GM18511 (cell line): ENCODE data around the gene TRAP1.

Source experiments
- ATAC-seq: cut with Tn5 transposase; IDR thresholded peaks from one replicate; pipeline ENCODE4 v1.9.1; 2021; ENCODE audit warnings: mild to moderate bottlenecking, moderate library complexity; ENCODE audit not compliant: unreplicated experiment

Gene TRAP1

DNA sequence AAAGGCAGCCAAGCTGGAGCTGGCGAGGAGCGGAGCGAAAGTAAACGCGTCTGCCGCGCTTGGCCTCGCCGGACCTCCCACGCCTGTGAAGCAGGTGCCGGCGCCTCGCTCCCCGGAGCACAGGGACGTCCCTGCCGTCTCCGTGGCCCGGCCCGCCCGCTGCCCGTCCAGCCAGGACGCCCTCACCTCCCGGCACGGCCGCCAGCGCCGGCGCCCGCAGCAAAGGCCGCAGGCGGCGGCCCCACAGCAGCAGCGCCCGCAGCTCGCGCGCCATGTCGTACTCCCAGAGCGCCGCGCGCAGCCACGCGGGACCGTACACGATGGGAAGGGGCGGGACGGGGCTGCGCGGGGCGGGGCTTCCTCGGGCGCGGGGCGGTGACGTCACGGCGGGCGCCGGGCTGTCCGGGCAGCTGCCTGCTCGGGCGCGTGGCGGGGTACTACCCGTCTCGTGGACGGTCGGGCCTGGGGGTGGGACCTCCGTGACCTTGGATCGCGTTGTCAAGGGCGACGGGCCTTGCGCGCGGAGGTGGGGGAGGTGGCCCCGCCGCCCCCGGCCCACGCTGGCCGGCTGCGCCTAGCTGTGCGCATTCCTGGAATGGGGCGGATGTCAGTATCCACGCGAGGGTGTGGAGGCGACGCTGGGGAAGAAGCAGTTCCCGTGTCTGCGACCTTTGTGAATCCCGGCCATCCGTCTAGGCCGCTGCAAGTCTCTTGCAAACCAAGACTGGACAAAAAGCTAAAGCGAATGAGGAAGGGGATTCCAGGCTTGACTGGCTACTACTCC lies at the start of gene TRAP1:
TRAP1 (minus strand) TSS at position 290 of the 784 bp plus-strand sequence; CDS start at position 274, 16 bp downstream.
- peak; percentile 90 for ATAC-seq

- no peak for ATAC-seq
Observed at GRCh38 chr16:3766177-3766576, 48.9 kb upstream of the TRAP1 start.

DNA sequence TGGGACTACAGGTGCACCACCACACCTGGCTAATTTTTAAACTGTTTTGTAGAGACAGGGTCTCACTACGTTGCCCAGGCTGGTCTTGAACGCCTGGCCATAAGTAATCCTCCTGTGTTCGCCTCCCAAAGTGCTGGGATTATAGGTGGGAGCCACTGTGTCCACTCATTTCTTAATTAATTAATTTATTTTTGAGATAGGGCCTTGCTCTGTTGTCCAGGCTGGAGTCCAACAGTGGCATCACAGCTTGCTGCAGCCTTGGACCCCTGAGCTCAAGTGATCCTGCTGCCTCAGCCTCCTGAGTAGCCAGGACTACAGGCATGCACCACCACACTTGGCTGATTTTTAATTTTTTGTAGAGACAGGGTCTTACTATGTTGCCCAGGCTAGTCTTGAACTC lies 47.1 kb upstream of the TRAP1 start:
- ATAC-seq, result no peak

DNA sequence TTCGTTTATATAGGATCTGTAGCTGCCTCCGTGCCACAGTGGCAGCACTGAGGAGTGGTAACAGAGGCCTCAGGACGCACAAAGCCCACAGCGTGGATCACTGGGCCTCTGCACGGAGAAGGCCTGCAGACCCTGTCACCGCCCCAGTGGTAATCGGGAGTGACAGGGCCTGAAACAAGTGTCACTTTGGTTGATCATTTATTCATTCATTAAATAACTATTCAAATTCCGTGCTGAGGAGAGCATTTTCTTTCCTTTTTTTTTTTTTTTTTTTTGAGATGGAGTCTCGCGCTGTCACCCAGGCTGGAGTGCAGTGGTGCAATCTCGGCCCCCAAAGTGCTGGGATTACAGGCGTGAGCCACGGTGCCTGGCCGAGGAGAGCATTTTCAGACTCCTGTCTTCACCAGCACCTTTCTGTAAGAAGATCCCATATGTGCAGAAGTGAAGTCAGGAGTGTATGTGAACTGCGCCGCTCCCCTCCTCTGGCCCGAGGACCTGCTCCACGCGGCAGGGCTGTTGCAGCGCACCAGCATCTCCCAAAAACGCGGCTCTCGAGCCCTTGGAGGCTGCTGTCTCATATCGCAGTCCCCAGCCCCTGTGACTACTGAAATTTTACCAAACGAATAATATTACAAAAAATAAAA lies 44.9 kb upstream of the TRAP1 start:
- ATAC-seq, result no peak

DNA sequence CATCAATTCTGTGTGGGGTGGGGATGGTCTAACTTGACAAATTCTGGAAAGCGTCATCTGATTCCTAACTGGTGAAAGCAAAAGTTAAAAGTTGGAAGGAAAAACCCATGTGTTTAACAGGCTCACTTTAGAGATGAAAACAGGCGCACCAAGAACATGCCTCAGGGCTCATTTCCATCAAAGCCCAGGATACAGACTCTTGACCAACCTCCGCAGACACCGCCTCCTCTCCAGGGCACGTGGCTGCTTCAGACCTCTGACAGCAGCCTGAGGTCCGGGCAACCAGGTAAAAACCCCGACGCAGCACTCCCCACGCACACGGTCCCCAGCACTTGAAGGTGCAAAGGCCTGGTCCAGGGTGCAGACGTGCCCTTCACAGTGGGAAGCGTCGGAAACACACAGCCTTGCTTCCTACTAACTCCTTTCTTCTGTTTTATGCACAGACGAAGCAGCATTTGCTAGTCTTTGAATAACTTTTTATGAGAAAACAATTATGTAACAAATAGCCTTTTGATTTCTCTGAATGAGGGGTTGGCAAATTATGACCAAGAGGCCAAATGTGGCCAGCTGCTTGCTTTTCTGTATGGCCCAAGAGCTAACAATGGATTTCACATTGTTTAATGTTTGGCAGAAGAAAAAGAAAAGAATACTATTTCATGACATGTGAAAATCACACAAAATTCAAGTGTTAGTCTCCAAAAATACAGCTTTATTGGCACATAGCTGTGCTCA lies 44.2 kb upstream of the TRAP1 start:
- no peak for ATAC-seq

GRCh38 chr16:3760518-3760917 lies 43.2 kb upstream of the TRAP1 start:
- ATAC-seq, result no peak

- ATAC-seq, result no peak
Observed at GRCh38 chr16:3759736-3760135, 42.4 kb upstream of the TRAP1 start.

- ATAC-seq, result no peak
Observed at GRCh38 chr16:3756113-3756512, 38.8 kb upstream of the TRAP1 start.

GRCh38 chr16:3755249-3755648 lies 37.9 kb upstream of the TRAP1 start:
- no peak for ATAC-seq

GRCh38 chr16:3754772-3755171 lies 37.4 kb upstream of the TRAP1 start:
- no peak for ATAC-seq

- no peak for ATAC-seq
Observed at GRCh38 chr16:3754081-3754703, 36.9 kb upstream of the TRAP1 start.

GRCh38 chr16:3752984-3753383 lies 35.7 kb upstream of the TRAP1 start:
- ATAC-seq, result no peak

DNA sequence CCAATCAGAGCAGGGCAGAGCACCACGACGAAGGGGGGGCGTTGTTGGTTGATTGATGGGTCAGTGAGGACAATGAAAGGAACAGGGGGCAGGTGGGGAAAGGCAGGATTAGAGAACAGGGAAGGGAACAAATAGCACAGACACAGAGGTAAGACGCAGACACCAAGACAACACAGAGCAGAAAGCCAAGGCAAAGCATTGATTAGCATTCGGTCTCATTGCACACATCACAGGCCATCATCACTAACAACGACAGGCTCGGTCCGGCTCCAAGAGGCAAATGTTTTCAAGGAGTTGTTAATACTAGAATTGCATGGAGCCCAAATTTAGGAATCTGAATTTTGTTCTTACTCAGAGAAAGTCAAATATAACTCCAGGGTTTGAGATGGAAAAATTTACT lies 34.6 kb upstream of the TRAP1 start:
- no peak for ATAC-seq

DNA sequence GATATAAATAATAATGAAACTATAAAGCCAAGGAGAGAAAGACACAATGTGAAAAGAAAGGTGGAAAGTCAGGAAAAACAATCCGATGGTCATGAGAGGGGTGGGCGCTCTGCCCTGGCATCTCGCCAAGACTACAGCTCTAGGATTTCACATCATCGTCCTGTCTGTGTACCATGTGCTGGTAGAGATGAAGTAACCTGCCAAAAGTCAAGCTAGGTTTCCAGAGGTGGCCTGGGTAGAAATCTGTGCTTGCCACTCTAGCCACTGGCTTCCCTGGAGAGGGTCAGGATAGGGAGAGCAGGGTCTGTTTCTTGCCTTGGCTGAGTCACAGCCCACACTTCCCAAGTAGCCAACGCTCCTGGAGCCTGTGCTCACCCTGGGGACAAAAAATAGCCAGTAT lies 31.0 kb upstream of the TRAP1 start:
- ATAC-seq, result no peak

- ATAC-seq, result no peak
Observed at GRCh38 chr16:3745751-3746355, 28.5 kb upstream of the TRAP1 start.

- no peak for ATAC-seq
Observed at GRCh38 chr16:3744018-3744417, 26.7 kb upstream of the TRAP1 start.

DNA sequence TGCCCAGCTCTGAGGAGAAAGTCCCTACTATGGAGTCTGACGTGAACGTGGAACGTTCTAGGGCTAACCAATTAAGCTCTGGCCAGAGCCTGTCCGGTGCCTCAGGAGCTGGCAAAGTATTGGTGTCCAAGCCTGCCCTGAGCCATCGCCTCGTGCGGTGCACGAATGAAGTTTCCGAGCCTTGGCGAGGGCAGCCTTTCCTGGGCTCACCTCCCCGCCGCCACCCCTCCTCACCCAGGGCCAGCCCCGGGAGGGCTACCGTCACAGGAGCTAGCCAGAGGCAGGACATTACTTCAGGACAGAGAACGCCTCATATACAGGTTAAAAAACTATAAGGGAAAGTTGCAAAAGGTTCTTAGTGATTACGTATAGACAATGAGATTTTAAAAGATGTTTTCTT lies 23.6 kb upstream of the TRAP1 start:
- ATAC-seq, result no peak

DNA sequence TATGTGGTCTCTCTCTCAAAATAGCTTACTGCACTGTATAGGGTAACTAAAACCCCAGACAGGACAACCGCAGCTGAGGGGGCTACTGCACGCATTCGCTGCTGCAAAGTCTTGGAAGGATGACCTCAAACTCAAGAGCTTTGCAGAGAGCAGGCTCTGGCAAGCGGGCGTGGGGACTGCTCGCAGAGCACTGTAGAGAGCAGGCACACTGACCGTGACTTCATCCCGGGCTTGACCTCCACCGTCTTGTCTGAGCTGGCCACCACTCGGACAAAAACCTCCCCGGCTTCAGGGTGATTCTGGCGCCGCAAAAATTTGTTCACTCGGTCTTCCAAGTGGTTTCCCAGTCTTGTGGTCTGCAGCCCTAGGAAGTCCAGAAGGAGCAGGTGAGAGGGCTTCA lies 22.9 kb upstream of the TRAP1 start:
- ATAC-seq, result no peak

- no peak for ATAC-seq
Observed at GRCh38 chr16:3739636-3740035, 22.3 kb upstream of the TRAP1 start.

GRCh38 chr16:3738541-3738940 lies 21.2 kb upstream of the TRAP1 start:
- no peak for ATAC-seq

DNA sequence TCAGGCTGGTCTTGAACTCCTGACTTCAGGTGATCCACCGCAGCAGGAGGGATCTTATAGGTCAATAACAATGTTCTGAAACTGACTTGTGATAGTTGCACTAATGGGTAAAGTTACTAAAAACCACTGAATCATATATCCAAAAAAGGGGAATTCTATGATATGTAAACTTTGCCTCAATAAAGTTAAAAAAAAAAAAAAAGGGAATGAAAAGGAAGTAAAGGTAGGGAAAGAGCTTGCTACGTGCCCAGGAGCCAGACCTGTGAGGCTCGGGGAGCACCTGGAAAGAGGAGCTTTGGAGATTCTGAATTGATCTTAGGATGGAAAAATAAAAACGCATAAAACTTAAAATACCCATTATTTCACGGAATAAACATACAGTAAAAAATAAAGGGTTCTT lies 20.8 kb upstream of the TRAP1 start:
- ATAC-seq, result no peak
